PC-3 (cell line): ENCODE measurements around the gene CLASP1. TPM values are rescaled to one million over a fixed set of nuclear protein-coding genes. Genes with fewer than 3 reads are reported as not detected.
"Not testable (repeated sequence)": the region's sequence is repeated elsewhere in the genome, so short reads cannot be mapped to it uniquely, and the experiment has no call there.

Experiments used
- ATAC-seq: fragments of 200-7000 bp; cut with Tn5 transposase; 2 replicates; pipeline ENCODE4 v1.9.1; 2020; ENCODE audit warnings: mild to moderate bottlenecking, moderate library complexity
- BruUV-seq: library from RNA; stranded (reverse); fragments of 400-500 nt; replicated peaks from 2 replicates; lab custom pipeline; 2021; lab: Mats Ljungman, UMichigan
- CTCF ChIA-PET: fragments of 300-600 bp; sonication (Branson Sonifier 250); formaldehyde crosslinking; loops from one replicate; lab custom pipeline; 2022; ENCODE audit warnings: antibody characterized with exemption; lab: Charles Lee
- POLR2A ChIA-PET: fragments of 300-600 bp; sonication (Branson Sonifier 250); formaldehyde crosslinking; loops from one replicate; lab custom pipeline; 2022; ENCODE audit warnings: antibody characterized with exemption; ENCODE audit not compliant: unreplicated experiment; lab: Charles Lee
- DNase-seq: peaks from one replicate; pipeline ENCODE4 v3.0.0-alpha.2; 2015
- H2AFZ ChIP-seq: fragments of 300-600 bp; sonication (generic); 2 replicates; pipeline ENCODE4 v1.6.0; 2016; ENCODE audit warnings: antibody characterized with exemption, low read length
- H3F3A ChIP-seq: fragments of 300-600 bp; sonication (generic); one replicate; pipeline ENCODE4 v1.6.0; 2017; ENCODE audit warnings: antibody characterized with exemption, low read length, control low read depth, mild to moderate bottlenecking; ENCODE audit not compliant: unreplicated experiment
- H3K27ac ChIP-seq: fragments of 300-600 bp; sonication (generic); 2 replicates; pipeline ENCODE4 v1.5.1; 2016; ENCODE audit warnings: mild to moderate bottlenecking, low read length
- H3K27me3 ChIP-seq: fragments of 300-600 bp; sonication (generic); 2 replicates; pipeline ENCODE4 v1.6.1; 2016; ENCODE audit warnings: low read length, mixed read lengths
- H3K36me3 ChIP-seq: fragments of 300-600 bp; sonication (generic); 2 replicates; pipeline ENCODE4 v1.6.1; 2016; ENCODE audit warnings: low read depth, mixed run types, low read length, mixed read lengths
- H3K4me1 ChIP-seq: fragments of 300-600 bp; sonication (generic); 2 replicates; pipeline ENCODE4 v1.5.1; 2016; ENCODE audit warnings: low read length; ENCODE audit not compliant: insufficient read depth
- H3K4me2 ChIP-seq: fragments of 300-600 bp; sonication (generic); 2 replicates; pipeline ENCODE4 v1.6.0; 2016; ENCODE audit warnings: low read length
- H3K4me3 ChIP-seq: fragments of 300-600 bp; sonication (generic); 2 replicates; pipeline ENCODE4 v1.5.1; 2016; ENCODE audit warnings: mild to moderate bottlenecking, low read length, mixed read lengths
- H3K79me2 ChIP-seq: fragments of 300-600 bp; sonication (generic); 2 replicates; pipeline ENCODE4 v1.6.1; 2017; ENCODE audit warnings: low read length, mixed read lengths
- H3K9ac ChIP-seq: fragments of 300-600 bp; sonication (generic); 2 replicates; pipeline ENCODE4 v1.6.0; 2016; ENCODE audit warnings: mild to moderate bottlenecking, low read length
- H3K9me2 ChIP-seq: fragments of 300-600 bp; sonication (generic); replicated peaks from 2 replicates; pipeline ENCODE4 v1.6.1; 2016; ENCODE audit warnings: mixed run types, low read length, mixed read lengths
- H3K9me3 ChIP-seq: fragments of 300-600 bp; sonication (generic); 2 replicates; pipeline ENCODE4 v1.6.1; 2016; ENCODE audit warnings: low read length, mixed read lengths
- H4K20me1 ChIP-seq: fragments of 300-600 bp; sonication (generic); 2 replicates; pipeline ENCODE4 v1.6.1; 2016; ENCODE audit warnings: low read length, mixed read lengths
- CTCF ChIP-seq: fragments of 300-600 bp; sonication (generic); conservative IDR thresholded peaks from 2 replicates; pipeline ENCODE4 v1.5.1; 2017; ENCODE audit warnings: antibody characterized with exemption, low read depth, mild to moderate bottlenecking, low read length
- EZH2 ChIP-seq: fragments of 300-600 bp; sonication (generic); IDR thresholded peaks from one replicate; pipeline ENCODE4 v1.6.1; 2017; ENCODE audit warnings: antibody characterized with exemption, mild to moderate bottlenecking, low read length; ENCODE audit not compliant: unreplicated experiment
- EZH2phosphoT487 ChIP-seq: fragments of 300-600 bp; sonication (generic); IDR thresholded peaks from 2 replicates; pipeline ENCODE4 v1.6.1; 2018; ENCODE audit warnings: mild to moderate bottlenecking, antibody characterized with exemption, low read length, borderline replicate concordance
- intact Hi-C: fragments of 100-400 bp; cut with micrococcal nuclease; formaldehyde crosslinking; loops from 2 replicates; pipeline ENCODE4 v1.9.0; 2023
- total RNA-seq: library from RNA; depleted of rRNA; stranded (reverse); fragments of >200 nt; gene quantifications from 2 replicates; pipeline ENCODE4 v1.2.3, GENCODE V29; 2014

The CLASP1 gene
- total RNA-seq, 1 experiment from 2014 or later = 24.3 TPM

GRCh38 chr2:121307048-121307447, 342.2 kb downstream of the CLASP1 start:
- CTCF ChIA-PET = no interaction called here
- ATAC-seq = no peak
- no TSS peak for BruUV-seq

GRCh38 chr2:121304941-121305340, 344.3 kb downstream of the CLASP1 start:
- intact Hi-C loops = no loop called here
- Histone ChIP-seq H2AFZ (no peak overlapping the region), H3K4me1 (no peaks in the 10 kb centered on the region), H4K20me1 (no peaks in the 10 kb centered on the region), H3K9me2 (no peaks in the 10 kb centered on the region), H3K27me3 (peaks cover 28% of the 10 kb centered on the region), H3K9ac (no peak overlapping the region), H3K36me3 (no peaks in the 10 kb centered on the region), H3K9me3 (no peaks in the 10 kb centered on the region), H3K79me2 (no peaks in the 10 kb centered on the region), H3K27ac (no peak overlapping the region), H3F3A (no peaks in the 10 kb centered on the region), H3K4me2 (no peak overlapping the region), H3K4me3 (no peak overlapping the region)
- POLR2A ChIA-PET = no interaction called here
- DNase-seq = no peak
- CTCF ChIA-PET = no interaction called here
- TF ChIP-seq EZH2phosphoT487 (no peak), EZH2 (no peak), CTCF (no peak)
- no peak for ATAC-seq
- BruUV-seq = no TSS peak

More at GRCh38 chr2:121307048-121307447, 342.2 kb downstream of the CLASP1 start:
- H3K4me2 ChIP-seq = no peak overlapping the region
- H3K27me3 ChIP-seq = peaks cover 32% of the 10 kb centered on the region
- no peak for DNase-seq
- POLR2A ChIA-PET = no interaction called here
- no peaks in the 10 kb centered on the region for H3K9me2 ChIP-seq
- TF ChIP-seq CTCF = no peak
- no peak for TF ChIP-seq EZH2phosphoT487
- TF ChIP-seq EZH2 = no peak
- no peak overlapping the region for H2AFZ ChIP-seq
- no peaks in the 10 kb centered on the region for H3F3A ChIP-seq
- no peak overlapping the region for H3K9ac ChIP-seq
- no peaks in the 10 kb centered on the region for H3K4me1 ChIP-seq
- H3K4me3 ChIP-seq = no peak overlapping the region
- intact Hi-C loops = no loop called here
- H3K79me2 ChIP-seq = no peaks in the 10 kb centered on the region
- H3K36me3 ChIP-seq = no peaks in the 10 kb centered on the region
- no peaks in the 10 kb centered on the region for H3K9me3 ChIP-seq
- no peak overlapping the region for H3K27ac ChIP-seq
- H4K20me1 ChIP-seq = no peaks in the 10 kb centered on the region

GRCh38 chr2:121303531-121304263, 345.6 kb downstream of the CLASP1 start:
- peaks cover 23% of the 10 kb centered on the region for H3K27me3 ChIP-seq
- DNase-seq = no peak
- intact Hi-C loops = no loop called here

GRCh38 chr2:121301190-121301589, 348.1 kb downstream of the CLASP1 start:
- H4K20me1 ChIP-seq, H3K9me3 ChIP-seq, H3K4me1 ChIP-seq, H3K27me3 ChIP-seq, H3K36me3 ChIP-seq, POLR2A ChIA-PET, H3K9ac ChIP-seq, intact Hi-C loops, H3K9me2 ChIP-seq, H3K79me2 ChIP-seq, H3K4me2 ChIP-seq, H2AFZ ChIP-seq, CTCF ChIA-PET, H3F3A ChIP-seq, BruUV-seq, H3K27ac ChIP-seq, H3K4me3 ChIP-seq, DNase-seq, ATAC-seq: not testable (repeated sequence)

More at GRCh38 chr2:121303531-121304263, 345.6 kb downstream of the CLASP1 start:
- BruUV-seq = no TSS peak
- H3K9me3 ChIP-seq = no peaks in the 10 kb centered on the region
- H3K4me2 ChIP-seq = no peak overlapping the region
- H3K4me3 ChIP-seq = no peak overlapping the region
- ATAC-seq = no peak
- TF ChIP-seq CTCF (no peak), EZH2 (no peak), EZH2phosphoT487 (no peak)
- H3K9ac ChIP-seq = no peak overlapping the region
- H3F3A ChIP-seq = no peaks in the 10 kb centered on the region
- H2AFZ ChIP-seq = no peak overlapping the region
- H3K9me2 ChIP-seq = no peaks in the 10 kb centered on the region
- no peaks in the 10 kb centered on the region for H4K20me1 ChIP-seq
- no peaks in the 10 kb centered on the region for H3K4me1 ChIP-seq
- ChIA-PET POLR2A (no interaction called here), CTCF (no interaction called here)
- no peaks in the 10 kb centered on the region for H3K79me2 ChIP-seq
- no peak overlapping the region for H3K27ac ChIP-seq
- no peaks in the 10 kb centered on the region for H3K36me3 ChIP-seq
